ENCODE results near the gene BAHD1.

The BAHD1 gene

DNA sequence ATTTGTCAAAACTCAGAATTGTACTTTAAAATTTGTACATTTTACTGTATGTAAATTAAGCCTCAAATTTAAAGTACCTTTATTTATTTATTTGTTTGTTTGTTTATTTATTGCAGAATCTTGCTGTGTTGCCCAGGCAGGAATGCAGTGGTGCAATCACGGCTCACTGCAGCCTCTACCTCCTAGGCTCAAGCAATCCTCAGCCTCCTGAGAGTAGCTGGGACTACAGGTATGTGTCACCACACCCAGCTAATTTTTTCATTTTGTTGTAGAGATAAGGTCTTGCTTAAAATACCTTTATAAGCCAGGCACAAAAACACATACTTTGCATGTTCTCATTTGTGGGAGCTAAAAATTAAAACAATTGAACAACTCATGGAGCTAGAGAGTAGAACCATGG lies 67.5 kb downstream of the BAHD1 start:
- peaks cover 53% of the 10 kb centered on the region for H3K27me3 ChIP-seq (ENCODE audit: insufficient read depth, insufficient read length)
- H3K9me3 ChIP-seq (ENCODE audit: insufficient read depth, low read length): no peaks in the 10 kb centered on the region
- no peak overlapping the region for H3K4me3 ChIP-seq (ENCODE audit: insufficient read length, low read depth)
- no peak for TF ChIP-seq YY1 (IDR thresholded peaks at IDR 0.05; ENCODE audit: insufficient read depth, insufficient read length)
- no peak for TF ChIP-seq SUZ12 (IDR thresholded peaks at IDR 0.05; ENCODE audit: extremely low read depth, insufficient read depth, insufficient read length)
- no peak for TF ChIP-seq ZNF274 (IDR thresholded peaks at IDR 0.05; ENCODE audit: low read depth, low read length)
- H3K4me1 ChIP-seq (ENCODE audit: insufficient read depth, insufficient read length): no peaks in the 10 kb centered on the region
- DNase-seq (ENCODE audit: low read depth, low spot score): no peak
- H3K36me3 ChIP-seq (ENCODE audit: insufficient read depth, insufficient read length, low read length): no peaks in the 10 kb centered on the region
- H3K9ac ChIP-seq (ENCODE audit: insufficient read length, low read depth): no peak overlapping the region

DNA sequence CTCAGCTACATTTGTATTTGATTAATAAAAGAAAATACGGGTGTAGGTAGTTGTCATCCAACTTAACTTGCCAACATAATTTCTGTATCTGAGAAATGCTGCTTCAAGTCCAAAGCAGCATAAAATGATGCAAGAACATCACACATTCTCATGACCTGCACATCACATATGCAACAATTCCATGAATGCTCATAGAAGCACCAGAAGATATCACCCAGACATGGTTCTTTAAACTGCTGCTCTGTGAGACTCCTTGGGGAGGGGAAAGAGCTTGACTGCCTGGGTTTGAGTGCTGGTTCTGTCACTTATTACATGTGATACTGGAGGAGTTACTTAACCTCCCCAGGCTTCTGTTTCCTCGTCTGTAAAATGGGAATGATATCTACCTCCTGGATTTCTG lies 69.4 kb downstream of the BAHD1 start:
- Histone ChIP-seq H3K4me3 (ENCODE audit: insufficient read length, low read depth) (no peak overlapping the region), H3K27me3 (ENCODE audit: insufficient read depth, insufficient read length) (peaks cover 60% of the 10 kb centered on the region), H3K9ac (ENCODE audit: insufficient read length, low read depth) (no peak overlapping the region), H3K9me3 (ENCODE audit: insufficient read depth, low read length) (no peaks in the 10 kb centered on the region), H3K4me1 (ENCODE audit: insufficient read depth, insufficient read length) (no peaks in the 10 kb centered on the region), H3K36me3 (ENCODE audit: insufficient read depth, insufficient read length, low read length) (no peaks in the 10 kb centered on the region)
- DNase-seq (ENCODE audit: low read depth, low spot score): no peak
- no peak for TF ChIP-seq SUZ12 (IDR thresholded peaks at IDR 0.05; ENCODE audit: extremely low read depth, insufficient read depth, insufficient read length)
- TF ChIP-seq YY1 (IDR thresholded peaks at IDR 0.05; ENCODE audit: insufficient read depth, insufficient read length): no peak
- TF ChIP-seq ZNF274 (IDR thresholded peaks at IDR 0.05; ENCODE audit: low read depth, low read length): no peak

DNA sequence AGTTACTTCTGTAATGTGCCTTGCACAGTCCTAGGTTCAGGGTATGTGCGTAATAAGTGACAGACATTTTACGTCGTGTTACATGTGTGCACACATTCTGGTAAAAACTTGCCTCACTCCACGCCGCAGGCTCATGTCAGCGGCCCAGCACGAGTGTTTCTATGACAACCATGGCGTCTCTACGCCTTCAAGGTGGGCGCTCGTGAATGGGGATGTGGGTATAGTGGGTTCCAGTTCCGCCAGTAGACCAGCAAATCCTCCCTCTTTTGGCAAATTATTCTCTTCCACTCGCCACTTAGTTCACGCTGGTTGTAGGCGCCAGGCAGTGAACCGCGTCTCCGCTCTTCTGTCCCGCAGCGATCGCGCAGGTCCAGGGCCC lies 70.3 kb downstream of the BAHD1 start:
- Histone ChIP-seq H3K36me3 (ENCODE audit: insufficient read depth, insufficient read length, low read length) (no peaks in the 10 kb centered on the region), H3K9me3 (ENCODE audit: insufficient read depth, low read length) (no peaks in the 10 kb centered on the region), H3K9ac (ENCODE audit: insufficient read length, low read depth) (peak overlapping the region; percentile 70), H3K4me3 (ENCODE audit: insufficient read length, low read depth) (peak overlapping the region; percentile 49), H3K27me3 (ENCODE audit: insufficient read depth, insufficient read length) (peaks cover 60% of the 10 kb centered on the region), H3K4me1 (ENCODE audit: insufficient read depth, insufficient read length) (no peaks in the 10 kb centered on the region)
- DNase-seq (ENCODE audit: low read depth, low spot score): no peak
- no peak for TF ChIP-seq YY1 (IDR thresholded peaks at IDR 0.05; ENCODE audit: insufficient read depth, insufficient read length)
- TF ChIP-seq SUZ12 (IDR thresholded peaks at IDR 0.05; ENCODE audit: extremely low read depth, insufficient read depth, insufficient read length): no peak
- TF ChIP-seq ZNF274 (IDR thresholded peaks at IDR 0.05; ENCODE audit: low read depth, low read length): no peak

DNA sequence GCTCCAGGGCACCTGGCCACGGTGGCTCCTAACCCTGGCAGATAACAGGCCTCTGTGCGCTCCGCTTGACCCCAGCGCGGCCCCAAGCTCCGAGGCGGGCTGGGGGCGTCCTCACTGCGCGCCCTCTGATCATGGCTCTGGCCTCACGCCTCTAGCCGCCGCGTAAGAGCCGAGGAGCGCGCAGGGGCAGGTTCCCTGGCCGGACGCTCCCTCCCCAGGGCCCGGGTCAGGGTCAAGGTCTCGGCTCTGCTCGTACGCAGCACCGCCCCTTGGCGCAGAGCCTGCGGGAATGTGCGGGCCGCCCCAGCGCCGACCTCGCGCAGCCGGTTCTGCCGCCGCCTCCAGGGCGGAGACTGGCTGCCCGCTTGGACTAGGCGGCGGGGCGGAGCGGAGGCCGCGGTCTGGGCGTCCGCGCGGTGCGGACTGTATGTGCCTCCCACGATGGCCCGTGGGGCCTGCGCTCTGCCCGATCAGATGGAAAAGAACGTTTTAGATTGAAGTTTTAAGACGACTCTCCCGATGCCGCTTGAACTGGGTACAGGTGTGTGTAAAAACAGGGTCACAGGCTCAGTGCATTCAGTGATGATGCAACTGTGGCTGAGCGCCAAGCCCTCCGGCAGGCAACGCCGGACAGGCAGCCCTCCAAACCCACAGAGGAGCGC lies 70.8 kb downstream of the BAHD1 start:
- Histone ChIP-seq H3K9me3 (ENCODE audit: insufficient read depth, low read length) (no peaks in the 10 kb centered on the region), H3K4me1 (ENCODE audit: insufficient read depth, insufficient read length) (no peaks in the 10 kb centered on the region), H3K36me3 (ENCODE audit: insufficient read depth, insufficient read length, low read length) (no peaks in the 10 kb centered on the region), H3K27me3 (ENCODE audit: insufficient read depth, insufficient read length) (peaks cover 59% of the 10 kb centered on the region), H3K4me3 (ENCODE audit: insufficient read length, low read depth) (peak overlapping the region; percentile 49), H3K9ac (ENCODE audit: insufficient read length, low read depth) (peak overlapping the region; percentile 70)
- DNase-seq (ENCODE audit: low read depth, low spot score): peak; percentile 38
- TF ChIP-seq ZNF274 (IDR thresholded peaks at IDR 0.05; ENCODE audit: low read depth, low read length) (no peak), YY1 (IDR thresholded peaks at IDR 0.05; ENCODE audit: insufficient read depth, insufficient read length) (no peak), SUZ12 (IDR thresholded peaks at IDR 0.05; ENCODE audit: extremely low read depth, insufficient read depth, insufficient read length) (no peak)

DNA sequence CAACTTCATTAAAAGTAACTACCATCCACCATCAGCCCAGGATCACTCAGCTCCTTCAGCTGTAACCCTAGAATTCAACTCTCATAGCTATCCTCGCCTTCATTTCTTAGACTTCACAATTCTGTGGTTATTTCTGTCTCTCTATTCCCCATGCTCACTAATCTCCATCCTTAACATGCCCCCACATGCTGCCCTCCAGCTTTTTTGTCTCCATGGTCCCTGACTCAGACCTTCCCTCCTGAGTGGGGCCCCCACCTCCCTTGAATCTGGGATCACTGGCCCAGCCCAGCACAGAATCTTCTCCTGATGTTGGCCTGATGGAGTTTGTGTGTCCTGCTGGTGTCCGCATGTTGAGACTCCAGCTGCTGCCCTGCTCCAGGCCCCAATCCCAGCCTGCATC lies 71.7 kb downstream of the BAHD1 start:
- Histone ChIP-seq H3K9ac (ENCODE audit: insufficient read length, low read depth) (no peak overlapping the region), H3K27me3 (ENCODE audit: insufficient read depth, insufficient read length) (peaks cover 55% of the 10 kb centered on the region), H3K4me3 (ENCODE audit: insufficient read length, low read depth) (no peak overlapping the region)

DNA sequence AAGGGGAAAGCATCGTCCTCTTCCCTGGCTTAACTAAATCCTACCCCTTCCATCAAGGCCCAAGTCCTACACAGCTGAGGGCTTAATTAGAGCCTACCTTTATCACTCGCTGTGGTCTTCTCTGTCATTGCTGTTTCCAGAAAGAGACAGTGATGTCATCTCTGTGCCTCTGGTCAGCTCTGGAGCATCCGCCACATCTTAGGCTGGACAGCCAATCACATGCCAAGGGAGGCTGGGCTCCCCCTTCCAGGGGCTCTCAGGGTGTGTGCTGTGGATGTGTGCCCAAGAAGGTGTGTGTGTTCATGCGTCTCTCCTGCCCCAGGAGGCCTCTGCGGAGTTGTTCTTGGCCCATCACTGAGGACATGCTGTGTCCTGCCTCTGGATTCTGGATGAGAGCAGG lies 72.9 kb downstream of the BAHD1 start:
- no peaks in the 10 kb centered on the region for H3K4me1 ChIP-seq (ENCODE audit: insufficient read depth, insufficient read length)
- no peak overlapping the region for H3K4me3 ChIP-seq (ENCODE audit: insufficient read length, low read depth)
- H3K27me3 ChIP-seq (ENCODE audit: insufficient read depth, insufficient read length): peaks cover 43% of the 10 kb centered on the region
- no peak for TF ChIP-seq ZNF274 (IDR thresholded peaks at IDR 0.05; ENCODE audit: low read depth, low read length)
- no peak for TF ChIP-seq SUZ12 (IDR thresholded peaks at IDR 0.05; ENCODE audit: extremely low read depth, insufficient read depth, insufficient read length)
- H3K9me3 ChIP-seq (ENCODE audit: insufficient read depth, low read length): no peaks in the 10 kb centered on the region
- H3K36me3 ChIP-seq (ENCODE audit: insufficient read depth, insufficient read length, low read length): no peaks in the 10 kb centered on the region
- H3K9ac ChIP-seq (ENCODE audit: insufficient read length, low read depth): no peak overlapping the region
- no peak for DNase-seq (ENCODE audit: low read depth, low spot score)

More for the DNA sequence above, 71.7 kb downstream of the BAHD1 start:
- Histone ChIP-seq H3K9me3 (ENCODE audit: insufficient read depth, low read length) (no peaks in the 10 kb centered on the region), H3K4me1 (ENCODE audit: insufficient read depth, insufficient read length) (no peaks in the 10 kb centered on the region), H3K36me3 (ENCODE audit: insufficient read depth, insufficient read length, low read length) (no peaks in the 10 kb centered on the region)
- DNase-seq (ENCODE audit: low read depth, low spot score): no peak
- TF ChIP-seq SUZ12 (IDR thresholded peaks at IDR 0.05; ENCODE audit: extremely low read depth, insufficient read depth, insufficient read length) (no peak), YY1 (IDR thresholded peaks at IDR 0.05; ENCODE audit: insufficient read depth, insufficient read length) (no peak), ZNF274 (IDR thresholded peaks at IDR 0.05; ENCODE audit: low read depth, low read length) (no peak)

DNA sequence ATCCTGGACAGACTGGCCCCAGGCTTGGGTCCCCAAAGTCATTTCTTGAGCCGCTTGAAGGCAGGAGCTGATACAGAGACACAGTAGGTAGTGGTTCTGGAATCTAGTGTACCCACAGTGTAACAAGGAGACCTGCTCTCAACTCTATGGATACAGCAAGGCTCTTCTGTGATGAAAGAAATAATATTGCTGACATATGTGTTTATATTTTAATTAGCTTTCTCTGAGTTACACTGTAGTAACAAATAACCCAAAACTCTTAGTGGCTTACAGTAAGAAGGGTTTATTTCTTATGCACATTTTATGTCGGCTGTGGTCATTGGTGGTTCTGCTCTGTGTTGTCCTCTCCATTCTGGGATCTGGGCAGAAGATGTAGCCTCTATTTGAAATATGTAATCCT lies 75.6 kb downstream of the BAHD1 start:
- H3K9ac ChIP-seq (ENCODE audit: insufficient read length, low read depth): no peak overlapping the region
- no peaks in the 10 kb centered on the region for H3K36me3 ChIP-seq (ENCODE audit: insufficient read depth, insufficient read length, low read length)
- no peaks in the 10 kb centered on the region for H3K4me1 ChIP-seq (ENCODE audit: insufficient read depth, insufficient read length)
- TF ChIP-seq SUZ12 (IDR thresholded peaks at IDR 0.05; ENCODE audit: extremely low read depth, insufficient read depth, insufficient read length) (no peak), YY1 (IDR thresholded peaks at IDR 0.05; ENCODE audit: insufficient read depth, insufficient read length) (no peak), ZNF274 (IDR thresholded peaks at IDR 0.05; ENCODE audit: low read depth, low read length) (no peak)
- peaks cover 25% of the 10 kb centered on the region for H3K27me3 ChIP-seq (ENCODE audit: insufficient read depth, insufficient read length)
- DNase-seq (ENCODE audit: low read depth, low spot score): no peak
- no peaks in the 10 kb centered on the region for H3K9me3 ChIP-seq (ENCODE audit: insufficient read depth, low read length)
- no peak overlapping the region for H3K4me3 ChIP-seq (ENCODE audit: insufficient read length, low read depth)

Data from NT2/D1 (cell line).